ENCODE data around the gene SPNS2.

GRCh38 chr17:4490637-4491061, 8.0 kb upstream of the SPNS2 start:
- TF ChIP-seq CTCF (conservative IDR thresholded peaks at IDR 0.05; ENCODE audit: low read depth, low read length) (no peak), EZH2 (IDR thresholded peaks at IDR 0.05; ENCODE audit: low read length, unreplicated experiment) (no peak)
